Fibroblast of skin of left quadriceps (primary cell): ENCODE data around the gene PTN.
"Not testable (repeated sequence)": the region's sequence is repeated elsewhere in the genome, so short reads cannot be mapped to it uniquely, and the experiment has no call there.

Experiments used
- DNase-seq, 2 experiments: peaks; one replicate each; pipeline ENCODE4 v3.0.0-alpha.2; 2013; ENCODE audit warnings: low read depth in 2 of 2

PTN gene

DNA sequence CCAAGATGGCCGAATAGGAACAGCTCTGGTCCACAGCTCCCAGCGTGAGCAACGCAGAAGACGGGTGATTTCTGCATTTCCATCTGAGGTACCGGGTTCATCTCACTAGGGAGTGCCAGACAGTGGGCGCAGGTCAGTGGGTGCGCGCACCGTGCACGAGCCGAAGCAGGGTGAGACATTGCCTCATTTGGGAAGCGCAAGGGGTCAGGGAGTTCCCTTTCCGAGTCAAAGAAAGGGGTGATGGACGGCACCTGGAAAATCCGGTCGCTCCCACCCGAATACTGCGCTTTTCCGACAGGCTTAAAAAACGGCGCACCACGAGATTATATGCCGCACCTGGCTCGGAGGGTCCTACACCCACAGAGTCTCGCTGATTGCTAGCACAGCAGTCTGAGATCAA, 161.9 kb downstream of the PTN start:
- not testable (repeated sequence) for DNase-seq
